OCI-LY7 (cell line): ENCODE measurements around the gene CEP131. TPM values are rescaled to one million over a fixed set of nuclear protein-coding genes. Genes with fewer than 3 reads are reported as not detected.
"Not testable (repeated sequence)": the region's sequence is repeated elsewhere in the genome, so short reads cannot be mapped to it uniquely, and the experiment has no call there.

Experiments
- BruUV-seq: library from RNA; stranded (reverse); fragments of 400-500 nt; replicated peaks from 2 replicates; lab custom pipeline; 2021; lab: Mats Ljungman, UMichigan
- CTCF ChIA-PET: fragments of 300-600 bp; sonication (Branson Sonifier 250); formaldehyde crosslinking; loops from one replicate; lab custom pipeline; 2022; ENCODE audit warnings: antibody characterized with exemption; ENCODE audit not compliant: unreplicated experiment; lab: Charles Lee
- POLR2A ChIA-PET: fragments of 300-600 bp; sonication (Branson Sonifier 250); formaldehyde crosslinking; loops from one replicate; lab custom pipeline; 2022; ENCODE audit warnings: antibody characterized with exemption; lab: Charles Lee
- DNase-seq: peaks from one replicate; pipeline ENCODE4 v3.0.0-alpha.2; 2015; ENCODE audit warnings: low spot score
- H2AFZ ChIP-seq: fragments of 200-600 bp; sonication (generic), shearing (Covaris generic); 2 replicates; pipeline ENCODE4 v1.6.1; 2014; ENCODE audit warnings: mild to moderate bottlenecking, antibody characterized with exemption, low read length, moderate library complexity
- H3K27ac ChIP-seq: fragments of 200-600 bp; sonication (generic); 2 replicates; pipeline ENCODE4 v1.5.1; 2014; ENCODE audit warnings: mixed run types, low read depth, mild to moderate bottlenecking, moderate library complexity, low read length, inconsistent platforms; ENCODE audit not compliant: poor library complexity, severe bottlenecking
- H3K36me3 ChIP-seq: fragments of 200-600 bp; sonication (generic); 2 replicates; pipeline ENCODE4 v1.6.1; 2014; ENCODE audit warnings: mild to moderate bottlenecking, antibody characterized with exemption, low read length, moderate library complexity, mixed read lengths; ENCODE audit not compliant: insufficient read depth
- H3K4me1 ChIP-seq: fragments of 200-600 bp; sonication (generic); 2 replicates; pipeline ENCODE4 v1.5.1; 2014; ENCODE audit warnings: mild to moderate bottlenecking, low read length; ENCODE audit not compliant: insufficient read depth, poor library complexity, severe bottlenecking
- H3K4me2 ChIP-seq: fragments of 200-600 bp; sonication (generic); 2 replicates; pipeline ENCODE4 v1.6.1; 2014; ENCODE audit warnings: mild to moderate bottlenecking, low read length
- H3K4me3 ChIP-seq: fragments of 200-600 bp; sonication (generic); 2 replicates; pipeline ENCODE4 v1.5.1; 2014; ENCODE audit warnings: mild to moderate bottlenecking, low read depth, low read length; ENCODE audit not compliant: poor library complexity, severe bottlenecking
- H3K79me2 ChIP-seq: fragments of 200-600 bp; sonication (generic); 2 replicates; pipeline ENCODE4 v1.6.1; 2016; ENCODE audit warnings: low read depth, mild to moderate bottlenecking, low read length, moderate library complexity, mixed read lengths; ENCODE audit not compliant: insufficient read depth
- H3K9me2 ChIP-seq: fragments of 200-600 bp; sonication (generic); 2 replicates; pipeline ENCODE4 v1.6.1; 2016; ENCODE audit warnings: mild to moderate bottlenecking, low read length, mixed read lengths; ENCODE audit not compliant: insufficient read depth
- H3K9me3 ChIP-seq: fragments of 200-600 bp; sonication (generic); 2 replicates; pipeline ENCODE4 v1.6.1; 2014; ENCODE audit warnings: mild to moderate bottlenecking, mixed run types, low read length, mixed read lengths
- H4K20me1 ChIP-seq: fragments of 200-600 bp; sonication (generic); 2 replicates; pipeline ENCODE4 v1.6.1; 2014; ENCODE audit warnings: mild to moderate bottlenecking, antibody characterized with exemption, low read length, moderate library complexity, mixed read lengths; ENCODE audit not compliant: insufficient read depth
- EZH2phosphoT487 ChIP-seq: fragments of 200-600 bp; sonication (generic); IDR thresholded peaks from 2 replicates; pipeline ENCODE4 v1.6.1; 2018; ENCODE audit warnings: low read depth, borderline replicate concordance, mild to moderate bottlenecking, mixed run types, antibody characterized with exemption, low read length, moderate library complexity, mixed read lengths
- intact Hi-C: fragments of 100-400 bp; cut with micrococcal nuclease; formaldehyde crosslinking; loops from one replicate; pipeline ENCODE4 v1.10.0; 2022; ENCODE audit not compliant: unreplicated experiment
- total RNA-seq, 2 experiments: library from RNA; depleted of rRNA in 1 of 2; stranded (reverse); fragments of >200 nt in 1 of 2; shearing (Covaris generic) in 1 of 2; gene quantifications; 2 replicates each; pipeline ENCODE4 v1.2.3, GENCODE V29; 2014 to 2022
- TF ChIP-seq, protein P1 (sequence below): fragments of 200-600 bp; sonication (generic); conservative IDR thresholded peaks from 2 replicates; pipeline ENCODE4 v1.5.1; 2014; ENCODE audit warnings: mild to moderate bottlenecking, antibody characterized with exemption, low read length, moderate library complexity, mixed read lengths

The CEP131 gene
- total RNA-seq, 2 experiments from 2014 or later: 32.9 to 38.6 TPM

DNA sequence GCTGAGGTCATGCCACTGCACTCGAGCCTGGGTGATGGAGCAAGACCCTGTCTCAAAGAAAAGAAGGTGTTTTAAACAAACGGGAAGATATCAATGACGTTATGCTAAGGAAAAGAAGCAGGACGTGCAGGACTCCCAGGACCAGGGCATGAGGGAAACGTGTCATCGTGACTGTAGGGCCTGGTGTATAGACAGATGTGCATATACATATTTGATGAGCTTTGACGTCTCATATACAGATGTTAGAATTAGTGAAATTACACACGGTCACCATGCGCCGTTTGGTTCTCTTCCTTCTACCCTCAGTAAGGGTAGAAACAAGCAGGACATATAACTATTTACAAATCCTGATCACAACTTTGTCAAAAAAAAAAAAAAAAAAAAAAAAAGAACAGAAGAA, 75.1 kb downstream of the CEP131 start:
- POLR2A ChIA-PET: interaction anchor here (0.6 kb wide), 1 partner anchor 100 kb away, joined by 3 read pairs; no protein-coding TSS in a partner anchor
- Histone ChIP-seq H3K4me2 (no peak overlapping the region), H3K4me3 (no peak overlapping the region), H3K79me2 (no peaks in the 10 kb centered on the region), H3K9me3 (no peaks in the 10 kb centered on the region), H3K36me3 (no peaks in the 10 kb centered on the region), H2AFZ (no peak overlapping the region), H4K20me1 (no peaks in the 10 kb centered on the region), H3K4me1 (no peaks in the 10 kb centered on the region), H3K9me2 (no peaks in the 10 kb centered on the region), H3K27ac (no peak overlapping the region)
- no TSS peak for BruUV-seq
- DNase-seq: no peak
- CTCF ChIA-PET: no interaction called here
- intact Hi-C loops: no loop called here
- TF ChIP-seq, protein P1, sequence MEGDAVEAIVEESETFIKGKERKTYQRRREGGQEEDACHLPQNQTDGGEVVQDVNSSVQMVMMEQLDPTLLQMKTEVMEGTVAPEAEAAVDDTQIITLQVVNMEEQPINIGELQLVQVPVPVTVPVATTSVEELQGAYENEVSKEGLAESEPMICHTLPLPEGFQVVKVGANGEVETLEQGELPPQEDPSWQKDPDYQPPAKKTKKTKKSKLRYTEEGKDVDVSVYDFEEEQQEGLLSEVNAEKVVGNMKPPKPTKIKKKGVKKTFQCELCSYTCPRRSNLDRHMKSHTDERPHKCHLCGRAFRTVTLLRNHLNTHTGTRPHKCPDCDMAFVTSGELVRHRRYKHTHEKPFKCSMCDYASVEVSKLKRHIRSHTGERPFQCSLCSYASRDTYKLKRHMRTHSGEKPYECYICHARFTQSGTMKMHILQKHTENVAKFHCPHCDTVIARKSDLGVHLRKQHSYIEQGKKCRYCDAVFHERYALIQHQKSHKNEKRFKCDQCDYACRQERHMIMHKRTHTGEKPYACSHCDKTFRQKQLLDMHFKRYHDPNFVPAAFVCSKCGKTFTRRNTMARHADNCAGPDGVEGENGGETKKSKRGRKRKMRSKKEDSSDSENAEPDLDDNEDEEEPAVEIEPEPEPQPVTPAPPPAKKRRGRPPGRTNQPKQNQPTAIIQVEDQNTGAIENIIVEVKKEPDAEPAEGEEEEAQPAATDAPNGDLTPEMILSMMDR: no peak
- TF ChIP-seq EZH2phosphoT487: no peak

DNA sequence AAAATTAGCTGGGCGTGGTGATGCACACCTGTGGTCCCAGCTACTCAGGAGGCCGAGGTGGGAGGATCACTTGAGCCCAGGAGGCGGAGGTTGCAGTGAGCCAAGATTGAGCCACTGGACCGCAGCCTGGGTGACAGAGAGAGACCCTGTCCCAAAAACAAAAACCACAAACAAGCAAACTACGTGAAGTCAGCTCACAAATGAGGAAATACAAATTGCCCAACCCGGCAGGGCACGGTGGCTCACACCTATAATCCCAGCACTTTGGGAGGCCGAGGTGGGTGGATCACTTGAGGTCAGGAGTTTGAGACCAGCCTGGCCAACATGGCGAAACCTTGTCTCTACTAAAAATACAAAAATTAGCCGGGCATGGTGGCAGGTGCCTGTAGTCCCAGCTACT, 76.6 kb downstream of the CEP131 start:
- H3K4me2 ChIP-seq, DNase-seq, H3K9me2 ChIP-seq, H3K4me1 ChIP-seq, H3K27ac ChIP-seq, H3K4me3 ChIP-seq, H2AFZ ChIP-seq, H3K79me2 ChIP-seq, CTCF ChIA-PET, H3K36me3 ChIP-seq, H4K20me1 ChIP-seq, intact Hi-C loops, BruUV-seq, H3K9me3 ChIP-seq: not testable (repeated sequence)
- POLR2A ChIA-PET: interaction anchor here (0.6 to 0.7 kb wide), 3 partner anchors 8 to 462 kb away, joined by 5 to 8 read pairs (median 5); no protein-coding TSS in a partner anchor

- intact Hi-C loops: loop anchor here (5.0 kb wide), 1 partner anchor 338 kb away; no protein-coding TSS in a partner anchor
Measured at GRCh38 chr17:81144423-81144781, 78.4 kb downstream of the CEP131 start.

More at GRCh38 chr17:81144423-81144781, 78.4 kb downstream of the CEP131 start:
- Histone ChIP-seq H3K4me3 (no peak overlapping the region), H3K27ac (no peak overlapping the region), H3K36me3 (no peaks in the 10 kb centered on the region), H3K9me2 (no peaks in the 10 kb centered on the region), H2AFZ (no peak overlapping the region), H3K9me3 (no peaks in the 10 kb centered on the region), H3K4me2 (no peak overlapping the region), H3K79me2 (no peaks in the 10 kb centered on the region), H3K4me1 (no peaks in the 10 kb centered on the region), H4K20me1 (no peaks in the 10 kb centered on the region)
- no TSS peak for BruUV-seq
- DNase-seq: no peak
- ChIA-PET POLR2A (no interaction called here), CTCF (no interaction called here)
- TF ChIP-seq, protein P1: no peak
- TF ChIP-seq EZH2phosphoT487: no peak
